Measurements from ENCODE around the gene ZNF618. TPM values are rescaled to one million over a fixed set of nuclear protein-coding genes. Genes with fewer than 3 reads are reported as not detected.

The ZNF618 gene
- total and polyA plus RNA-seq, 2 experiments from 2014 or later, result 12.1 to 22.1 TPM

GRCh38 chr9:113945784-113946183, 69.7 kb downstream of the ZNF618 start (continued):
- TF ChIP-seq REST (IDR thresholded peaks at IDR 0.05; ENCODE audit: unreplicated experiment) (no peak), ETS1 (IDR thresholded peaks at IDR 0.05) (no peak), POLR2AphosphoS5 (IDR thresholded peaks at IDR 0.05; ENCODE audit: low read depth) (no peak), CTCF (conservative IDR thresholded peaks at IDR 0.05; ENCODE audit: low read depth in 2 of 2) (no peak)

- H3K9me2 ChIP-seq (ENCODE audit: insufficient read depth), result no peaks in the 10 kb centered on the region; the same call in 1 of the 2 replicates
- Mint-ChIP-seq H3K9me3 (0 out of 3 replicates have a peak, but pooled peaks cover 2% of the 10 kb centered on the region), H3K27ac (no peak overlapping the region), H3K27me3 (ENCODE audit: insufficient read depth, low read depth, poor library complexity) (no peaks in the 10 kb centered on the region), H3K4me1 (peaks cover 23% of the 10 kb centered on the region), H3K36me3 (ENCODE audit: low read depth) (no peaks in the 10 kb centered on the region; the same call in 2 of the 3 replicates), H3K4me3 (no peak overlapping the region)
- ATAC-seq, result no peak; the same call in 1 of the 3 replicates
- H3K4me2 ChIP-seq, result no peak overlapping the region
- H3K4me3 ChIP-seq, result no peak overlapping the region
- H3F3A ChIP-seq (replicated peaks; ENCODE audit: low read depth), result no peaks in the 10 kb centered on the region
- H4K20me1 ChIP-seq (replicated peaks; ENCODE audit: insufficient read depth), result no peaks in the 10 kb centered on the region; the same call in 1 of the 2 replicates
- H2AFZ ChIP-seq, result no peak overlapping the region
- H3K79me2 ChIP-seq (replicated peaks; ENCODE audit: insufficient read depth), result peaks cover 27% of the 10 kb centered on the region
- H3K4me1 ChIP-seq (ENCODE audit: insufficient read depth), result peaks cover 14% of the 10 kb centered on the region
- H3K27ac ChIP-seq (ENCODE audit: low read depth), result no peak overlapping the region
- H3K27me3 ChIP-seq (ENCODE audit: insufficient read depth), result no peaks in the 10 kb centered on the region
- no peaks in the 10 kb centered on the region for H3K36me3 ChIP-seq (ENCODE audit: insufficient read depth)
- DNase-seq (ENCODE audit: low spot score), result no peak
- TF ChIP-seq POLR2AphosphoS5 (IDR thresholded peaks at IDR 0.05; ENCODE audit: low read depth) (no peak), ZNF114 (CRISPR knock-in tag; IDR thresholded peaks at IDR 0.05) (no peak), STAT1 (IDR thresholded peaks at IDR 0.05; ENCODE audit: unreplicated experiment) (no peak), REST (IDR thresholded peaks at IDR 0.05; ENCODE audit: unreplicated experiment) (no peak), JUNB (IDR thresholded peaks at IDR 0.05; ENCODE audit: unreplicated experiment) (no peak)
These were observed 70.5 kb downstream of the ZNF618 start for GRCh38 chr9:113946496-113947115.
